HG03196 (cell line): ENCODE data around the gene RBMY1B.
"Not testable (repeated sequence)": the region's sequence is repeated elsewhere in the genome, so short reads cannot be mapped to it uniquely, and the experiment has no call there.

Source experiments
- ATAC-seq: cut with Tn5 transposase; IDR thresholded peaks from one replicate; pipeline ENCODE4 v1.9.1; 2021; ENCODE audit not compliant: unreplicated experiment

Gene RBMY1B

GRCh38 chrY:21511038-21511437, at the start of gene RBMY1B:
TSS of gene RBMY1B (plus strand) at chrY:21511338. CDS start at chrY:21513351, 2,013 bp downstream.
- not testable (repeated sequence) for ATAC-seq

GRCh38 chrY:21462915-21463314, 48.2 kb upstream of the RBMY1B start:
- ATAC-seq: not testable (repeated sequence)

DNA sequence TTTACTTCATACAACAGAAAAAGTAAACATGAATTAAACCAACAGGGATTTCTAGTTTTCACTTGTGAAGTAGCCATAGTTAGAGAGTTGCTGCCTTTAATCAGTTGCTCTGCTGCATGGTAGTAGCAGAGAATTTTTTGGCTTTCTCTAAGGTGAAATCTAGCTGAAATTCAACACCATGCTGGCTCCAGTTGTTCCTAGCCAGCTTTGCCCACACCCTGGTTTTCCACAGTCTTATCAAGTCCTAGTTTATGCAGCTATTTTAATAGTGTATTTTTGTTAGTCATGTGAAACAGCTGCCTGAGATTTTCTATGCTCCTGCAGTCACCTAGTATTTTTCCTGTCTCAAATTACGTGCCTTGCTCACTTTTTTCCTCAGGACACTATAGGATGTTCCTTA, 28.2 kb upstream of the RBMY1B start:
- ATAC-seq: no peak

DNA sequence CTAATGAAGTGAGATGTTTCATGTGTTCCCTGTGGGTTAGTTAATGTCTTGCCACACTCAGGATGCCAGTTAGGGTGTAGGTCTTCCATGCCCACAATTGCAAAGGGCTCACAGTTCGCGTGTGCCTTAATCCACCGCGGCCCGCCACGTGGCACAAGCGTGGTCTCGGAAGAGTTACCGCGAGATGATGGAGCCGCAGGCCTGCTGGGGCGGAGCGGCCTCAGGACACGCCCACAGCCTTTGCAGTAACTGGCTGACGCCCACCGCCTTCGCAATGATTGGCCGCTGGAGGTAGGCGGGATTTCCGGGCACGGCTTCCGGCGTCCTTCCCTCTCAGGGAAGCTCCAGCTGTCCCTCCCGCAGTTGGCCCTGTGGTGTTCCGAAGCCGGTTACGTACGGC, 23.4 kb downstream of the RBMY1B start, which contains the start of gene RBMY1A1:
Gene RBMY1A1 (plus strand): TSS at position 301 of the 400 bp plus-strand sequence. CDS start 2,013 bp downstream, outside the sequence.
- ATAC-seq: not testable (repeated sequence)

DNA sequence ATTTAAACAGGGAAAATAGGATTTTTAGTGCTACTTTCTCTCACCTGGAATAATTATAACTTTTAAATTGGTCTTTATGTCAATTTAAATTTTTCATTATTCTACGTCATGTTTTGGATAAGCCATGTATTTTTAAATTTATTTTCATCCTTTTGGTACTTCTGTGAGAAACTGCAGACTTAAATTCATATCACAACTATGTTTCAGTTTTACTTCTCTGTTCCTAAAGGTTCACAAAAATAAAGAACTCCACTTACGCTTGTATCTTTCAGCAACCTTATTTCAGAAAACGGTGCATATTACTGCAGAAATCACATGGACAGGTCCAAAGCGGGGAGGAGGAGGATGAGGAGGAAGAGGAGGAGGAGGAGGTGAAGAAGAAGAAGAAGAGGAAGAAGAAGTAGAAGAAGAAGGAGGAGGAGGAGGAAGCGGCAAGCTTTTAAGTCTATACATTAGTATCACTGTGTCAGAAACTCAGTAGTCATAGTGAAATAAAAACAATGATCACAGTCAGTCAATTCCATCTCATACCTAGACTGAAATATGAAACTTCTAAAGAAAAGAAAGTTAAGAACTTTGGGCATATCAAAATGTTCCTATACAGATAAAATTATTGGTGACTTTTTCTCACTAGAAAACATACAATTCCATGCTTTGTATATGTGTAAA, 48.3 kb downstream of the RBMY1B start:
- ATAC-seq: peak; percentile 80
